ENCODE measurements around the gene SIK3.
A peak's percentile ranks its signal among the peaks of the same experiment; 100 is the strongest.

Gene SIK3

DNA sequence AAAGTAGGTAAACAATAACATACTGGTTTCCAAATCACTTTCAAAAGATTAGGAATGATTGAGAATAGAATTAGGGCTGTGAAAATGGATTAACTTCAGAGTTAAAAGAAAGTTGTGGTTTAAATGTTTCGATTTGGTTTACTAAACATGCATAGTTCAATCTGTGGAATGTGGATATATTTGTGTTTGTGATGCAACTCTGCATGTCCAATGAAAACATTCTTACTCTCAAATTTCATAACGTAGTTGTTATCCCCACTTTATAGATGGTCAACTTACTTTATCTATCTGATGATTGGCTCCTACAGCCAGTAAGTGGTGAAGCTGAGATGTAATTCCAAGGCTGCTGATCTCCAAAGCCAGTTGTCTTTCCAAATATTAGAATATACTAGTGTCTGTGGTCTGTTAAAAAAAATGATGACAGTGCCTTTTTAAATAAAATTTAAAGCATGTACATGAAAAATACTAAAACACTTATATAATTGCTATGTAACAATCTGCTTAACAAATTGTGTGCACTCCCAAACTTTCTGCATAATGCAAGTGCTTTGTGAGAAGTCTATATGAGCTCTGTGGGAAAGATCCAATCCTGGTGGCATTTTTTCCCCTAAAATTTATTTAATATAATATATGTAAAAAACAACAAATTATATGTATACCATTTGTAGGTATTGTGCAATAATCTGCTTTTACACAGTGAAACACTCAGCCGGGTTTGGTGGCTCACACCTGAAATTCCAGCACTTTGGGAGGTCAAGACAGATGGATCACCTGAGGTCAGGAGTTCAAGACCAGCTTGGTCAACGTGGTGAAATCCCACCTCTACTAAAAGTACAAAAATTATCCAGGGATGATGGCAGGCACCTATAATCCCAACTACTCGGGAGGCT, 9.7 kb upstream of the SIK3 start:
- no peak for DNase-seq

DNA sequence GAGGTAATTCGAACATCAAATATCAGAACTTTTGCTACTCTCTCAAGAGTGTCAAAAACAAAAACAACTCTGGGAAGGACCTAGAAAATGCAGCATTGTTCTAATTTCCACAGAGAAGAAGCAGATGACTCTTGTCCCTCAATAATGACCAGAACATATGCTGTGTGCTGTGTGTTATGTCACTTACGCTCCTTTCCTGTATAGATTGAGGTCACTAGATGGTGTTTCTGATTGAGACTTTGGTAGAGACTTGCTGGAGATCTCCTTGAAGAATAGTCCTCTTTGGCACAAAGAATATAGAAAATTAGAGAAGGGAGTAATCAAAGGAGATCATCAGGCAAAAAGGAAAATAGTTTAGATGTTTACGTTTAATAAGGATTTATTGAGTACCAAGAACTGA, 2.3 kb upstream of the SIK3 start:
- no peak for DNase-seq

DNA sequence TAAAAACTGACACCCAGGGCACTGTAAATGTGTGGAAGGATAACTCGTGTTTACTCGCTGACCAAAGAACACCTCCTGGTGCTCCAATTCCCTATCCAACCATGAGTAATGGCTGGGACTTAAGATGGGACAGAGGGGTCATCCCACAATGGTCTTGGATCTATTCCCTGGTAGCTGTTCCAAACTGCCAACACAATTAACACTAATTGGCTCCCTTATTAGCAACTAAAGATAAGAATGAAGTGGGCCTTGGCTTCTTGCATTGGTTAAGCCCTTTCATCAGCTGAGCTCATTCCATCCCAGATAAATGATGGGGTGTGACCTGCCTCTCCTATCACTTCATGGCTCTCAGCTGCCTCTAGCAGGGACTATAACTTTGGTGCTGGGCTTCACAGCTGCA, 1.5 kb upstream of the SIK3 start:
- DNase-seq = no peak

DNA sequence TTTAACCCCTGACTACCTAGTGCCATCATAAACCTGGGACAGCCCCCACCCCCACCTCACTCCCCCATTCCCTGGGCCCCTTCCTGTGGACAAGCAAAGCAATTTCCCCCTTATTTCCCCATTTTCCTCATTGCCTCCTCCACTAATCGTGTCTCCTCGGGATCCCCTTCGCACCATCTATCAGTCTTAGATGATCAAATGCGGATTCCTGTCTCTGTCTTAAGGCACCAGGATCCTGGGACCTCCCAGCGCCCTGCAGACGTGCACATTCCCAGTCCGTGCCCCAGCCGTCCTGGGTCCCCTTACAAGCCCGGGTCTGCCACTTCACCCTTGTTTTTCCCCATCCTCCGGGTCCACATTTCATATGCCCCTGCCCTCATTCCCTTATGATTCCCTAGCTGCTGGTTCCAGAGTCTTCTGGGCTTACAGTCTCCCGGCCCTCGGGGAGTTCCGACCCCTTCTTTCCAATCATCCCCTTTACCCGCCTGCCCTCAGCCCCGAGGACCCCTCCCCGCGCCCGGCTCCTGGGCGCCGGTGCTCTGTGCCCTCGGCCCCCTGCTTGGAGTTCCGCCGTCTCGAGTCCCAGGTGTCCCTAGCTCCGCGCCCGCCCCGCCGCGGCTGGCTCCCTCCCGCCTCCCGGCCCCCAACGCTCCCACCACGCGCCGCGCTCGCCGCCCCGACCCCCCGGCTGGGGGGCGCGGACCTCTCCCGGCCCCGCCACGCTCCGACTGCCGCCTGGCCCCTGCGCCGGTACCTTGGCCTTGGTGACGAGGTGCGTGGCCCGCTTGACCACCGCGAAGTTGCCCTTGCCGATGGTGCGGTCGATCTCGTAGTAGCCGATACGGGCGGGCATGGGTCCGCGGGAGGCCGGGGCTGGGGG, 599 bp downstream of the SIK3 start:
- DNase-seq = no peak

DNA sequence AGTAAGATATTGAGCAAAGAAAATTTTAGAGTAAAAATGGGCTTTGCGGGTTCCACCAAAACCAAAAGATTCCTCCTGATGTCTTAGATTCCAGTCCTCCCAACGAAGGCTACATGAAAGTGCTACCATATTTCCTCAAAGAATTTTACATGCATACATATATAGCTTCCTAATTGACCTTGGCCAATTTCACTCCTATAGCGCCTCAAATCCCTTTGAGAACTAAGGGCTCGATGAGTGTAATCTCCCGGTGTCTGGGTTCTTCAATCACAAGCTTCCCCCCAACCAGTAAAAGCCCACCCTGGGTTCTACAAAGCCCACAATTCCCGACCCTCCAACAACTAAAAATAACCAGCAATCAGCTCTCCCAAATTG, 1.2 kb downstream of the SIK3 start:
- DNase-seq = no peak

DNA sequence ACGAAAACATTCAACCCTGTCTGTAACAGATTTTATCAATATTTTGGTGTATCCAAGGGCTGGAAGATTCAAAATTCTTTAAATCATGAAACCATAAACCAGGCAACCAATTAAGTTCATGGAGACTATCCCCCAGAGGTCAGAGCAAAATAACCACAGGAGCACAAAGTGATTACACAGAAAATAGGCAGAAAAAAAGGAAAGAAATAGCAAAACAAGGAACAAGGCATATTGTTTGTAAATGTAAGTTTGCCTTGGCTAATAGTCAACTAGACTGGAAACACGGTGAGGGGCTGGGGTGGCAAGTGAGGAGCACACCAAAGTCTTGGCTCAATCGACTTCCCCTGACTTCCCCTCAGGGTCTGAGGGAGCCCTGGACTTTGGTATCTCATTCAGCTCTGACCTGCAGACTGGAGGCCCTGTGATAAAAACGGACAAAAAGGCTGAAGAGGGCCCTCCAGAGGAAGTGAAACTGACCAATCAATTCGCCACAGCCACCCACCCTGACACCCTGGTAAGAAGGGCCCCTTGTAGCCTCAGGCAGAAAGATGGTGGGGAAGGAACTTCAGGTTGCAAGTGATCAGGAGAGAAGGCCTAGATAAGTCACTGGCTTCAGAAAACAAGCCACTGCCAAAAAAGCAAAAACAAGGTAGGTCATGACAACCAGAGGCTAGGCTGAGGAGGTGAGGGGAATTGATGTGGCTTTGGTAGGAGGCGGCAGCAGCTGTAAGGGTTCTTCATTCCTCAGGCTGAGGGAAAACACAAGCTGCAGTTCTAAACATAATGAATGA, 1.8 kb downstream of the SIK3 start:
- DNase-seq = no peak

DNA sequence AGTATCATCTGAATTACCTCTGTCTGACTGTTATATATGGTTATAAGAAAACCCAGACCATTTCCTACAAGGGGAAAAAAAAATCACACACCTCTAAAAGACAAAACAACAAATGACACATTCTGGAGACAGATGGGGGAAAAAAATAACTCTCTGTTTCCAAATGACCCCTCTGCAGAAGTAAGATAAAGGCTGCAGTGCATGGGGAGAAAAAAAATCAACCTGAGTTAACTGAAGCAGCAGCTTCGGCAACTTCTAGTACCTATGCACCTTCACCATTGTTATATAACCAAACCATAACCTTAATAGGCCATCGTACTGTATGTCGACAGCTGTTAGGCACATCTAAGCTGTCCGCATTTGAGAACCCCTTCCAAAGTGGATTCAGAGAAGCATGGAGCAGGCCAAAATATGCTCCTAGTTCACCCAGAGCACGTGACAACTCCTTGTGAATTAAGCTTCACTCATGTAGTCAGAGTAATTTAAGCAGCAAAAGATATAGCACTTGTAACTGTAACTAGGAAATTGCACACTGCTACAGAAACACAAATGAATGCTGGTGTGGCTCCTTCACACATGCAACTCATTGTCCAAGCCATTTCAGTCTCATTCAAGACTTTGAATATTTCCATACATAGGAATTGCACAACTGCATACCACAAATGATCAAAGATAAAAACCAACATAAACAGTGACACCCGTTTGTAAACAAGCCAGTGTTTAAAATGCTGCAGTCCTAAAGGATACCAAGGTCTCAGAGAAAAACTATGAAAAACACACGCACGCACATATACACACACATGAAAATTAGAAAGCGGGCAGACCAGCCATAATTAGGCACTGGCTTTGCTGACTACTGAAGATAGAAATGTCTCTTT, 2.7 kb downstream of the SIK3 start:
- peak; percentile 25 for DNase-seq

DNA sequence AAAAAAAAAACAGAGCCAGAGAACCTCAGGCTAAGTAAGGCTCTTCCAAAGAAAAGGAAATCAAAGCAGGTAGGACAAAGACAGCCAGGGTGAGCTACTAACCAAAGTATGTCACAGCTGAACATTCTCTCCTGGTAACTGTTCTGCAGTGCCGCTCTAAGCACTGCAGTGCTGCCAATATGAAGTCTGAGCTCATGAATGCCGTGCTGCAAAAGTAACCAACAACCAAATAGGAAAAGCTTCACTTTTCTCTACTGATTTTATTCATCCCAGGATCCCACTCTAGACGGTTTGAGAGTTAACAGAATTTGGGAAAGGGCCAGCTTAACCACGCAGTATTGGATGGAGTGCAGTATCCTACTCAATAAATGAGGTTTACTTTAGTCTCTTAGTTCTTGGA, 3.5 kb downstream of the SIK3 start:
- no peak for DNase-seq

DNA sequence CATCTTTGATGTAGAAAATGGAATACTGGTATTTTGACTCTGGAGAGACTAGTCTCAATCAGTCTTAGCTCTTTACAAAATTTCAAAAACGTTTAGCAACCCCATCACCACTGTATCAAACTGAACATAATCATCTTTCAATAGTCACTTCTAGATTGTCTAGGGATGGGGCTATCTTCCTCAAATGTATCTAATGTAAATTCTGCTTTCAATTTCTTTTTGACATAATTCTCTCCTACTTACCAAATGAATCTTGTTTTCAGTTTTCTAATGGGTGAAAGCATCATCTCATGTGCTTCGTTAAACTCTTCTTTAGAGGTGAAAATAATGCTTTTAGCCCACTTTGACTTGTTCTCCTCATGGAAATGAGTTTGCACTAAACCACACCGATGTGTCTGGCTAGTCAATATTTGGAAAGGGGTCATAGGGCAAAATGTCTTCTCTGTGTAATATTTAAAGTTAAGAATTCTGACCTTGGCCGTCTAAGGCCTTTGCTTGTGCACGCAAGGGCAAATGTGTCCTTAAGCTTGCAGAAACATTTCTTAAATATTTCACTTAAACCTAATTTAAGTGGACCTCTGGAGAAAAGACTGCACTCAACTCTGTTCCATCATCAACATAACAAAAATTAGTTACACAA, 5.2 kb downstream of the SIK3 start:
- DNase-seq = no peak

DNA sequence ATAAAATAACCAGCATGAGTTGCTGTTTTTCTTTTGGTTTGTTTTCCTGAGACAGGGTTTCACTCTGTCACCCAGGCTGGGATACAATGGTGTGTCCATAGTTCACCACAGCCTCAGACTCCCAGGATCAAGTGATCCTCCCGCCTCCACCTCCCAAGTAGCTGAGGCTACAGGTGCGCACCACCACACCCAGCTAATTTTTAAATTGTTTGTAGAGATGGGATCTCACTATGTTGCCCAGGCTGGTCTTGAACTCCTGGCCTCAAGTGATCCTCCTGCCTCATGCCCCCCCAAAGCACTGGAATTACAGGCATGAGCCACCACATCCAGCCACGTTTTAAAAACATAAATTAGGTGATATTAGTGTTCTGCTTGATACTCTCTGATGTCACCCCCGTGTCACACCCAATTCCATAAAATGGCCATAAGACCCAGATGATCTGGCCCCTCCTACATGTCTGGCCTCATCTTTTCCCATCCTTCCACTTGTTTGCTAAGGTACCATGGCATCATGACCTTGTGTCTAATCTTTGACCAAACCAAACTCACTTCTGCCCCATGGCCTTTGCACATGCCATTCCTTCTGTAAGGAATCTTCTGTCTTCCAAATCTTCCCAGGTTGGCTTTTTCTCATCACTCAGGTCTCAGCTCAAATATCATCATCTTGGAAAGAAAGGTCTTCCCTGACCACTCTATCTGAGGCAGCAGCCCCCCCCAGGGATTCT, 6.3 kb downstream of the SIK3 start:
- no peak for DNase-seq

DNA sequence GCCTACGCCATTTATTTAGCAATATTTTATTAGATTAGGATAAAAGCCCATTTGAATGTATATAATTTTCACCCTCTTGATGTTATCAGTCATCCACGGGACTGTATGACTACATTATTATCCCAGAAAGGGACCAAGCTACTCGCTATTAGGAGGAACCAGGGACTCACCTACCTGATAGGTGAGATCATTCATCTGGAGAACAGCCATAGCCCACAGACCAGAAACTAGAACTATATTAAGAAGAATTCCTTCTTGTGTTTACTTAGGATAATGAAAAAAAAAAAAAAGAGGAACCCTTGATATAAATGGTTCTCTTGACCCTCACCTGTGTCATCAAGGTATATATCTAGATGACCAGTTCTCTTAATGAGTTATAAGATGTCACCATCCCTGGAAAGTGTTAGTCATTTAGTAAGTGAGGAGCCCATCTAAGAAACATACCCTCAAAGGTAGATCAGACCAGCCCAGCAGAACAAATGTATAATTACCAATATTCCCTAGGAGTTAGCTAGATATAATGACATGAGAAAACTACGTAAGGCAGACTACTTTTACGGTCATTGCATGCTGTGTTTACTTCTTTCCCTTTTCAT, 8.0 kb downstream of the SIK3 start:
- DNase-seq = no peak

DNA sequence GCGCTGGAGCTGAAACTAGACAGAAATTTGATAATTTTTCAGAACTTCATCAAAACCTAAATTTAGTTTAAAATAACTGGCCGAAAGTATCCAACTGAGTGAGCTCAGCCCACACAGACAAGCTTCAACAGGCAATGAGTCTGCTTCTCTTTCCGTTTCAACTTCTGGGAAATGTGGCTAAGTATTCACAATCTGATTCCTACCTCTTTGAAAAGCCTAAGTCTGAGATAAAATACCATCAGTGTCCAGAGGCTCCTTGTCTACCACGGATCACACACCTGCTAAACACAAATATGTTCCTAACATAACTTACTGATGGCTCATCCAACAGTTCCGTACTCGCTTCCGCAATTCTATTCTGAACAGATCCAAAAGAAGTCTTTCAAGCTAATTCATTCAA, 8.5 kb downstream of the SIK3 start:
- DNase-seq = no peak

DNA sequence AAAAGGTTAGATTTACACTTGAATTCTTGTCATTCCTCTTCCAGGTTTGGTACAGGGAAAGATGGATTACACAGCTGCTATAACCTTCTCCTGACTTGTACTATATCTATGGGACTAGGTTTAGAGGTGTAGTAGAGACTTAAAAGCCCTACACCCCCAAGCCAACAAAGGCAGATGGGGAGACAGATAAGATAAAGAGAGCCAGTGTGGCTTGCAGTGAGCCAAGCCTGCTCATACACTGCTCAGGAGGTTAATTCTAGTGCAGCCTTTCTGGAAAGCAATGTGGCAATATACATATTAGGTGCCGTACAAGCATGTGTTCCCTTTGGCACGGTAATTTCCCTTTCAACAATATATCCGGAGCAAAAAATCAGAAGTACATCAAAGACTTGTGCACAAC, 10.8 kb downstream of the SIK3 start:
- no peak for DNase-seq

DNA sequence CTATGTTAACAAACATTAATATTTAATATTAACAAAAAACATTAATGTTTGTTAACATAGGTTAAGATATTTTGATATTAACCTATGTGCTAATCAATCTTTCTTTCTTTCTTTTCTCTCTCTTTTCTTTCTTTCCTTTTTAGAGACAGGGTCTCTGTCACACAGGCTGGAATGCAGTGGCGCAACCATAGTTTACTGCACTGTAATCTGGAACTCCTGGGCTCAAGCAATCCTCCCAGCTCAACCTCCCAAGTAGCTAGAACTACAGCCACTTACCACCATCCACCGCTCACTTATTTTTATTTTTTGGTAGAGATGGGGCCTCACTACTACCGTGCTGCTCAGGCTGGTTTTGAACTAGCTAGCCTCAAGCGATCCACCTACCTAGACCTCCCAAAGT, 13.2 kb downstream of the SIK3 start:
- no peak for DNase-seq

DNA sequence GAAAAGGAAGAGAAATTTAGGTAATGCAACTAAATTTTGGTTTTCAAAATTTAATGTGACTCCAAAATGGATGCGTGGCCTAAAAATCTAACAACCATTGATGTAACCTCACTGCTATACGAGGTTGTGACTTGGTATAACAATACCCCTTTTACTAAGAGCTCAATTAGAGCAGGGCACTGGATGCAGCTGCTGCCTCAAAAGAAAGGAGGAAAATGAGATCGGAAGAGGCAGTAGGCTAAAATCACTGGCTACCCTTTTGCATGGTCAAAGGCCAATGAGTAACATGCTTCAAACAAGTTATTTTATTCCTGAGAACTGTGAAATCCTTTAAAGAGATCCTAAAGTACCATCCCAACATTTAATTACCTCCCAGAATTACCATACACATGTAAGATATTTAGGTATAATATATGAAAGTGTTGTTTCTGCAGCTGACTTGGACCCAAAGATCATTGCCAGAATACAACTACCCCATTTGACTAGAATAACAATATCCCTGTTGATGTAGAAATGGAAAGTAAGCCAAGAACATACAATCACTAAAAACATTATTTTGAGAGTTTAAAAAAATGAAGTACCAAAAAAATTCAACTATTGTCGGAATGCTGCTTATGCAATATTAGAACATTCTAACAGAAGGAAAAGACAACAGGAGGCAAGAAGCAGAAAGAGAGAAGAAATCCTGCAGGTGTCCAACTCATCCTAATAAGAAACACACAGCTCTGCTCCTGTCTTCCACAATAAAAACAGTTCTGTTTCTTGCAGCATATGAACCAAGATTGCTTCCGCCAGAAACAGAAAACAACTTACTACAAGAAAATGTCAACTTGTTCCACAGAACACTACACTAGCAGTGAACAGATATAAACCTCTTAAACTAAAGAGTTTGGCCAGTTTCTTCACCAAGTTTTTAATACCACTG, 15.0 kb downstream of the SIK3 start:
- no peak for DNase-seq

DNA sequence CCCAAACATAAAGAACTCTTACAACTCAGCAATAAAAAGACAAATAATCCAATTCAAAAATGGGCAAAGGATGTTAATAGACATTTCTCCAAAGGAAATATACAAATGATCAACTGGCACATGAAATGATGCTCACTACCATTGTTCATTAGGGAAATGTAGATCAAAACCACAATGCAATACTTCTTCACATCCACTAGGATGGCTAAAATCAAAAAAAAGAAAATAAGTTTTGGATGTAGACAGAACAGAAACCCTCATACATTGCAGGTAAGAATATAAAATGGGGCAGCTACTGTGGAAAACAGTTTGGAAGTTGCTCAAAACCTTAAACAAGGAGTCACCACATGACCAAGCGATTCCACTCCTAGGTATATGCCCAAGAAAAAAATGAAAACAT, 16.3 kb downstream of the SIK3 start:
- DNase-seq = no peak

DNA sequence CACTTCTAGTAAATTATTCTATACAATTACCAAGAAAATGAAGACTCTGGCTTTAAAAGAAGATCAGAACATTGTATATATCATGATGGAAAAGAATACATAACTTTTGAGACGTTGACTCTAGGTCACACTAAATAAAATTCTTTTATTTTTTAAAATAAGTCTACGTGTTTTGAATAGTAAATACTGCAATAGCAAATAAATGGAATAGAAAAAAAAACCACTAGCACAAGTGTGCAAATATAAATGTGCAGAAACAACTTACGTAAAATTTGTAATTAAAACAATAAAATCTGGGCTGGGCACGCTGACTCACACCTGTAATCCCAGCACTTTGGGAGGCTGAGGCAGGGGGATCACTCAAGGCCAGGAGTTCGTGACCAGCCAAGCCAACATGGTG, 17.9 kb downstream of the SIK3 start:
- DNase-seq = no peak

DNA sequence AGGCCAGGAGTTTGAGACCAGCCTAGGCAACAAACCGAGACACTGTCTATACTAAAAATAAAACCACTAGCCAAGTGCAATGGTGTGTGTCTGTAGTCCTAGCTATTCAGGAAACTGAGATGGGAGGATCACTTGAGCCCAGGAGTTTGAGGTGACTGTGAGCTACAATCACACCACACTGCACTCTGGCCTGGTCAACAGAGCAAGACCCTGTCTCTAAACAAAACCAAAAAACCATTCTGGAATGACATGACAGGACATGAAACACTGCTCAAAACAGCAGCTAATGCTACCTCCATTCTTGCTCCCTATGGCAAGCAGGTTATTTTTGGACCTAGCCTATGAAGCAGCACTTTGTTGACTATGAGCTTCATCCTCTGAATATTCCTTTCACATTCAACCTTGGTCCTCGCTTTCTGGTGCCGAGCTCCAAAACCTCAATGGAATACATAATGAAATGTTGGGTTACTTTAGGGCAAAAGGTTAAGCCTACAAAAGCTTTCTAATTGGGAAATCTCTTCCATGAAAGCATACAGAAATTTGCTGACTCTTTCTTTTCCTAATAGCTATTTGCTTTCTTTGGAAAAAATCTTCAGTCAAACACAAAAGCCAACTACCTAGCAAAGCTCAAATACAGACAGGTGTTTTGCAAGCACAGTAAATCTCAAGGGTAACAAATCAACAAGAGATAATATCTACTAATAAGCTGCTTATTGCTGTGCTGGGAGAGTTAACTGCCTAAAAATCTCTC, 21.1 kb downstream of the SIK3 start:
- no peak for DNase-seq

DNA sequence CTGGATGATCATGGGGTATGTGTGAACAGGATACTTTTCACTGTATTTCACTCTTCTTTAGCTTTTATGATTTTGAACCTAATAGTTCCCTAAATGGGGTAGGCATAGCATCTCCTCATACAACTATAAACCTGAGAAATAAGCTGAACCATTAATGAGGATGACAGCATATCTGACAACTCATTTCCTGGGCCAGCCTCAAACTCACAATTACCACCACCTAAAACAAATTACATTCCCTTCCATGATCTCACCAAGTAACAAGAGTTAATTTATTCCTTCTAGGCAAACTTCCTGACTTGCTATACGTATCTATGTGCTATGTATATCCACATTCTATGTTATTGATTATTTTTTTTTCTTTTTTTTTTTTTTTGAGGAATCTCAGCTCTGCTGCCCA, 23.0 kb downstream of the SIK3 start:
- no peak for DNase-seq
